Measurements from ENCODE around the gene TMEM11. TPM values are rescaled to one million over a fixed set of nuclear protein-coding genes. Genes with fewer than 3 reads are reported as not detected.
"Not testable (repeated sequence)": the region's sequence is repeated elsewhere in the genome, so short reads cannot be mapped to it uniquely, and the experiment has no call there.

TMEM11 gene
- total RNA-seq, 2 donors from 2014 or later, result 7.0 to 22.4 TPM

DNA sequence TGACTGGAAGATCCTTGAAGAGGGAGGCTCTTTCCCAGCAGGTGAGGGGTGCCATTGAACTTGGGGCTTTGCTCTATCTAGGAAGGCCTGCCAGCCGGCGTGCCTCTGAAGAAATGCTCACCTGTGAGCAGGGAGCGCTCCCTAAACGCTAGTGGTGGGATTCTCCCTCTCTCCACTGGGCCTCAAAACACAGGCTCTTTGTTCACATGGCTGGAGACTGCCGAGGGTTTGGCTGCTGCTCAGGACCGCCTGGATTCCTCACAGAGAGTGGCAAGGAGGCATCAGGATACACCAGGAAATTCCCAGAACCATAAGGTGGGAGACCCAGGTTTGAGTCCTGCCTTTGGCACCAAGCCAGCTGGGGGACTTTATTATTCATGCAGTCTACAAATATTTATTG lies 17.6 kb upstream of the TMEM11 start:
- Histone ChIP-seq H3K36me3 (replicated peaks in 1 of 2; ENCODE audit: insufficient read depth in 1 of 2, low read depth in 2 of 2) (no peaks in the 10 kb centered on the region), H3K4me3 (no peak overlapping the region), H3K27ac (no peak overlapping the region), H3K4me1 (no peaks in the 10 kb centered on the region), H3K27me3 (no peaks in the 10 kb centered on the region), H3K9me3 (no peaks in the 10 kb centered on the region)
- DNase-seq (peak in 1 of 4 donors; percentile 13), ATAC-seq (peak; percentile 47)
- intact Hi-C loops (cut with DNase I), result no loop called here
- WGBS, 2 donors, result 45 to 83% methylated on average over 1 to 6 of the region's 6 CpGs
- TF ChIP-seq POLR2A (IDR thresholded peaks at IDR 0.05), result no peak
- TF ChIP-seq, protein P1, sequence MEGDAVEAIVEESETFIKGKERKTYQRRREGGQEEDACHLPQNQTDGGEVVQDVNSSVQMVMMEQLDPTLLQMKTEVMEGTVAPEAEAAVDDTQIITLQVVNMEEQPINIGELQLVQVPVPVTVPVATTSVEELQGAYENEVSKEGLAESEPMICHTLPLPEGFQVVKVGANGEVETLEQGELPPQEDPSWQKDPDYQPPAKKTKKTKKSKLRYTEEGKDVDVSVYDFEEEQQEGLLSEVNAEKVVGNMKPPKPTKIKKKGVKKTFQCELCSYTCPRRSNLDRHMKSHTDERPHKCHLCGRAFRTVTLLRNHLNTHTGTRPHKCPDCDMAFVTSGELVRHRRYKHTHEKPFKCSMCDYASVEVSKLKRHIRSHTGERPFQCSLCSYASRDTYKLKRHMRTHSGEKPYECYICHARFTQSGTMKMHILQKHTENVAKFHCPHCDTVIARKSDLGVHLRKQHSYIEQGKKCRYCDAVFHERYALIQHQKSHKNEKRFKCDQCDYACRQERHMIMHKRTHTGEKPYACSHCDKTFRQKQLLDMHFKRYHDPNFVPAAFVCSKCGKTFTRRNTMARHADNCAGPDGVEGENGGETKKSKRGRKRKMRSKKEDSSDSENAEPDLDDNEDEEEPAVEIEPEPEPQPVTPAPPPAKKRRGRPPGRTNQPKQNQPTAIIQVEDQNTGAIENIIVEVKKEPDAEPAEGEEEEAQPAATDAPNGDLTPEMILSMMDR (IDR thresholded peaks at IDR 0.05), result no peak

DNA sequence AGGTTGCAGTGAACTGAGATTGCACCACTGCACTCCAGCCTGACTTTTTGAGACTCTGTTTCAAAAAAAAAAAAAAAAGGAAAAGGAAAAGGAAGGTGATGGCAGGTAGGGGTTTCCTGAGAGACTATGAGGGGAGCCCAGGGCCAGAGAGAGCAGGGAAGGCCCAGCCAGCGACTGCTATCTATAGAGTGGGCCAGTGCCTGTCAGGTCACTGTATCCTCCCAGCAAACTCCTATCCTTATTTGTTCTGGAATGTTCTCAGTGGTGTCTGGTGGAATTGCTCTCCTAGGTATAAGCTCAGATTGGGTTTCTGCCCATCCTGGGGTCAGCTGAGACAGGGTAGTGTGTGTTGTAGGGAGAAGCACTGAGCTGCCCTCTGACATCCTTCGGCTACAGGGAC lies 14.9 kb upstream of the TMEM11 start:
- Histone ChIP-seq H3K9me3 (no peaks in the 10 kb centered on the region), H3K27me3 (no peaks in the 10 kb centered on the region), H3K4me3 (no peak overlapping the region), H3K4me1 (no peaks in the 10 kb centered on the region), H3K27ac (no peak overlapping the region), H3K36me3 (replicated peaks in 1 of 2; ENCODE audit: insufficient read depth in 1 of 2, low read depth in 2 of 2) (no peaks in the 10 kb centered on the region)
- TF ChIP-seq, protein P1 (IDR thresholded peaks at IDR 0.05), result no peak
- no peak for TF ChIP-seq POLR2A (IDR thresholded peaks at IDR 0.05)
- intact Hi-C loops (cut with DNase I), result no loop called here
- ATAC-seq (no peak), DNase-seq (no peak)
- 69 to 96% methylated on average over 2 of the region's 2 CpGs for WGBS, 2 donors

DNA sequence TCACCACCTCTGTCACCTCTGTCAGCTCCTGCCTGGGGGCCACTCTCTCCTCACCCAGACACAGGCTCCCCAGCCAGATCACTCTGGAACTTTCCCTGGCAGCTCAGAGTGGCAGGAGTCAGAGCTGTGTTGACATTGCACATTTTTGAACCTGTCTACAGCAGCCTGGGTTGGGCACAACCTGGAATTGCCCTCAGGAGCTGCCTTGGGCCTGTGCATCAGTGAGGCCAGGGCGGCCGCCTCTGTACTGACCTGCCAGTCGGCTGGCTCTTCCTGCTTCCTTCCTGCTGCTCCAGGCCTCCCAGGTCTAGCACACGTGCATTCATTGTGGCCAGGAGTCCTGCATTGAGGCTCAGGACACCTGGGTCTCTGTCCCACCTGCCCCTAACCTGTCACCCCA lies 14.2 kb upstream of the TMEM11 start:
- DNase-seq (no peak), ATAC-seq (no peak)
- no peaks in the 10 kb centered on the region for H3K4me1 ChIP-seq
- no peaks in the 10 kb centered on the region for H3K36me3 ChIP-seq (replicated peaks in 1 of 2; ENCODE audit: insufficient read depth in 1 of 2, low read depth in 2 of 2)
- no peak overlapping the region for H3K27ac ChIP-seq
- TF ChIP-seq, protein P1 (IDR thresholded peaks at IDR 0.05), result no peak
- TF ChIP-seq POLR2A (IDR thresholded peaks at IDR 0.05), result no peak
- no peaks in the 10 kb centered on the region for H3K27me3 ChIP-seq
- no peak overlapping the region for H3K4me3 ChIP-seq
- intact Hi-C loops (cut with DNase I), result no loop called here
- 70% methylated on average over 3 of the region's 4 CpGs; no CpG with 5 or more reads in 1 of the 2 donors for WGBS, 2 donors
- H3K9me3 ChIP-seq, result no peaks in the 10 kb centered on the region

DNA sequence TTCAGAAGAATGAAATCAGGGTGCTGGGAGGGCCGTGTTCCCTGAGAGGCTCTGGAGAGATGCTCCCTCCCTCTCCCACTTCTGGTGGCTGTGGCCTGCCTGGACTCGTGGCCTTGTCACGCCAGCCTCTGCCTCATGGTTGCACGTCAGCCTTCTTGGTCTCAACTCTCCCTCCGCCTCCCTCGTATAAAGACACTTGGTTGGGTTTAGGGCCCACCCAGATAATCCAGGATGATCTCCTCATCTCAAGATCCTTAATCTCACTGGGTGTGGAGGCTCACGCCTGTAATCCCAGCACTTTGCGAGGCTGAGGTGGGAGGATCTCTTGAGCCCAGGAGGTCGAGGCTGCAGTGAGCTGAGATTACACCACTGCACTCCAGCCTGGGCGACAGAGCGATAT lies 13.3 kb upstream of the TMEM11 start:
- 87 to 89% methylated on average over 11 of the region's 11 CpGs for WGBS, 2 donors
- H3K4me3 ChIP-seq; ATAC-seq; DNase-seq; intact Hi-C loops (cut with DNase I); H3K4me1 ChIP-seq; H3K27ac ChIP-seq; H3K9me3 ChIP-seq; H3K36me3 ChIP-seq (replicated peaks in 1 of 2; ENCODE audit: insufficient read depth in 1 of 2, low read depth in 2 of 2); H3K27me3 ChIP-seq: not testable (repeated sequence)

DNA sequence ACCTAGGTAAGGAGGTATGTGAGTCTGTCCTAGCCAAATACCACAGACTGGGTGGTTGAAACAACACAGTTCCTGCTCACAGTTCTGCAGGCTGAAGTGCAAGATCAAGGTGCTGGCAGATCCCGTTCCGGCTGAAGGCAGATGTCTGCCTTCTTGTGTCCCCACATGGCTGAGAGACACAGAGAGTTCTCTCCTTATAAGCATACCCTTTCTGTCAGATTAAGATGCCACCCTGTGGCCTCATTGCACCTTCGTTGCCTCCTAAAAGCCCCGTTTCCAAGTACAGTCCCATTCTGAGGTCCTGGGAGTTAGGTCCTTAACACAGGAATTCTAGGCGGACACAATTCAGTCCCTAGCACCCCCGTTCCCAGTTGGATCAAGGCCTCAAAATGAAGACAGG lies 9.1 kb upstream of the TMEM11 start:
- Histone ChIP-seq H3K27me3 (no peaks in the 10 kb centered on the region), H3K27ac (no peak overlapping the region), H3K36me3 (replicated peaks in 1 of 2; ENCODE audit: insufficient read depth in 1 of 2, low read depth in 2 of 2) (no peaks in the 10 kb centered on the region), H3K4me3 (no peak overlapping the region), H3K9me3 (no peaks in the 10 kb centered on the region), H3K4me1 (no peaks in the 10 kb centered on the region)
- intact Hi-C loops (cut with DNase I), result no loop called here
- no peak for ATAC-seq
- no peak for DNase-seq
- TF ChIP-seq POLR2A (IDR thresholded peaks at IDR 0.05), result no peak
- TF ChIP-seq, protein P1 (IDR thresholded peaks at IDR 0.05), result no peak
- WGBS, 2 donors, result 95 to 96% methylated on average over 6 of the region's 6 CpGs

Measured in body of pancreas (tissue), 4 donors.